Cardiac fibroblast (primary cell): ENCODE data around the gene ZNF239.
A peak's percentile ranks its signal among the peaks of the same experiment; 100 is the strongest.

Source experiments
- DNase-seq, 2 donors: peaks; one replicate each; pipeline versions ENCODE4 v3.0.0 to v3.0.0-alpha.2; 2010; ENCODE audit warnings: low read depth in 2 of 2
- H3K4me3 ChIP-seq, 2 donors: replicated peaks in 1 of 2; 1 replicate in 1 of 2; 2 replicates in 1 of 2; pipeline ENCODE4 v1.5.1; 2011; ENCODE audit warnings: low read depth in 2 of 2, low read length in 2 of 2, mild to moderate bottlenecking in 2 of 2, moderate library complexity in 1 of 2
- CTCF ChIP-seq: IDR thresholded peaks from one replicate; pipeline ENCODE4 v1.5.1; 2011; ENCODE audit warnings: low read depth, mild to moderate bottlenecking, low read length, inconsistent platforms

ZNF239 gene

DNA sequence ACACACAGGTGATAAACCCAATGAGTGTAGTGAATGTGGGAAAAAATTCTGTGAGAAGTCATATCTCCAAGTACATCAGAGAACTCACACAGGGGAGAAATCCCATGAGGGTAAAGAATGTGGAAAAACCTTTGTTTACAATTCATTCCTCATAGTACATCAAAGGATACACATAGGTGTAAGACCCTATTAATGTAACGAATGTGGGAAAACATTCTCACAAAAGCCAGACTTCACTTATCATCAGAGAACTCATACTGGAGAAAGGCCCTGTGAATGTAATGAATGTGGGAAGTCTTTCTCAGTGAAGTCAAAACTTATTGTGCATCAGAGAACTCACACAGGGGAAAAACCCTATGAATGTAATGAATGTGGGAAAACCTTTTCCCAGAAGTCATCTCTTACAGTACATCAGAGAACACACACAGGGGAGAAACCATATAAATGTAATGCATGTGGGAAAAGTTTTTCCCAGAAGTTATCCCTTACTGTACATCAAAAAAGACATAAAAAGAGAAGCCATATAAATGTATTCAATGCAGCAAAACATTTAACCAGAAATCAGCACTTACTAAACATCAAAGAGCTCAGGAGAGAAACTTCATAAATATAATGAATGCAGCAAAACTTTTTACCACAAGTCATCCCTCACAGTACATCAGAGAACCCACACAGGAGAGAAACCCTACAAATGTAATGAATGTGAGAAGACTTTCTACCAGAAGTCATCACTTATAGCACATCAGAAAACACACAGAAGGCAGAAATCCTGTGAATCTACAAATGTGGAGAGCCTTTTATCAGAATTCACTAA, 49.8 kb downstream of the ZNF239 start:
- peak in 1 of 2 donors; percentile 14 for DNase-seq
- no peak for TF ChIP-seq CTCF
- no peak overlapping the region for H3K4me3 ChIP-seq
